PFSK-1 (cell line): Measurements from ENCODE around the gene DCUN1D1.

ENCODE experiments used
- FOXP2 ChIP-seq: optimal IDR thresholded peaks from 2 replicates; pipeline ENCODE3; 2011; ENCODE audit warnings: borderline replicate concordance, control low read depth, inconsistent platforms; ENCODE audit not compliant: insufficient read depth; ENCODE audit errors: extremely low read length, extremely low read depth
- POLR2AphosphoS5 ChIP-seq: IDR thresholded peaks from 2 replicates; pipeline ENCODE4 v1.6.1; 2012; ENCODE audit warnings: low read depth, mild to moderate bottlenecking, control low read depth, low read length, moderate library complexity
- REST ChIP-seq, 2 experiments: IDR thresholded peaks; 2 replicates each; pipeline versions ENCODE4 v1.6.1 to v1.8.0; 2011 to 2012; ENCODE audit warnings: low read depth in 2 of 2, low read length in 2 of 2, control low read depth in 1 of 2, inconsistent platforms in 1 of 2, mild to moderate bottlenecking in 1 of 2, moderate library complexity in 1 of 2; ENCODE audit not compliant: insufficient read depth in 1 of 2
- SIN3A ChIP-seq: IDR thresholded peaks from 2 replicates; pipeline ENCODE4 v1.6.1; 2012; ENCODE audit warnings: mild to moderate bottlenecking, low read length, moderate library complexity, borderline replicate concordance; ENCODE audit not compliant: insufficient read depth
- TAF1 ChIP-seq: IDR thresholded peaks from 2 replicates; pipeline ENCODE4 v1.6.1; 2012; ENCODE audit warnings: low read length, control low read depth, borderline replicate concordance; ENCODE audit not compliant: insufficient read depth

Gene DCUN1D1

DNA sequence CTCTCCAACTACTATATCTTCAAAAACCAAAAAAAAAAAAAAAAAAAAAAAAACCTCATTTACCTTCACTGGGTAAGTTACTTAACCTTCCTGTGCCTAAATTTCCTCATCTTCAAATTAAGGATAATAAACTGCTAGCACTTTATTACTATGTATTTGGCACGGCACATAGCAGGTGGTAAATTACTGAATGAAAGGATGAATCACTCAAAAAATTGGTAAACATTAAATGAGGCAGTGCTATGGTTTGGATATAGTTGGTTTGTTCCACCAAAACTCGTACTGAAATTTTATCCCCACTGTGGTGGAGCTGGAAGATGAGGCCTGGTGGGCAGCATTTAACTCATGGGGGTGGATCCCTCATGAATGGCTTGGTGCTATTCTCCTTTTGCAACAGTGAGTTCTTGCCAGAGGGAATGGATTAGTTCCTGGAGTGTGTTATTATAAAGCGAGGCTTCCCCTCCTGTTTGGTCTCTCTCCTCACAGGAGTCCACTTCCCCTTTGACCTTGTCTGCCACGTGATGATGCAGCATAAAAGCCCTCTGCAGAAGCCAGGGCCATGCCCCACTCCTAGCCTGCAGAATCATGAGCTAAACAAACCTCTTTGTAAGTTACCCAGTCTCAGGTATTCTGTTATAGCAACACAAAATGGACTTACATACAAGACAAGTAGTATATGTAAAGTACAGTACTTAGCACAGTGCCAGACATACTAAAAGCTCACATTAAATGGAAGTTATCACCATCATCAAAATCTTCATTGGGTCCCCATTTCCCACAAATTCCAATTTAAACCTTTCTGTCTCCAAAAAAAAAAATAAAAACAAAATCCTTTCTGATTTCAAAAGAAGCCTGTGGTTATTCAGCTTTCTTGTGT is 20.6 kb downstream of the DCUN1D1 start:
- TF ChIP-seq SIN3A (no peak), FOXP2 (no peak), TAF1 (no peak), POLR2AphosphoS5 (no peak), REST (IDR thresholded peaks at IDR 0.05; ENCODE audit: insufficient read depth in 1 of 2, low read depth in 2 of 2, low read length in 2 of 2) (no peak)

GRCh38 chr3:182957676-182958266 is 22.6 kb downstream of the DCUN1D1 start:
- no peak for TF ChIP-seq REST (IDR thresholded peaks at IDR 0.05; ENCODE audit: insufficient read depth in 1 of 2, low read depth in 2 of 2, low read length in 2 of 2)
- no peak for TF ChIP-seq FOXP2
- no peak for TF ChIP-seq SIN3A
- no peak for TF ChIP-seq POLR2AphosphoS5
- TF ChIP-seq TAF1 = no peak

DNA sequence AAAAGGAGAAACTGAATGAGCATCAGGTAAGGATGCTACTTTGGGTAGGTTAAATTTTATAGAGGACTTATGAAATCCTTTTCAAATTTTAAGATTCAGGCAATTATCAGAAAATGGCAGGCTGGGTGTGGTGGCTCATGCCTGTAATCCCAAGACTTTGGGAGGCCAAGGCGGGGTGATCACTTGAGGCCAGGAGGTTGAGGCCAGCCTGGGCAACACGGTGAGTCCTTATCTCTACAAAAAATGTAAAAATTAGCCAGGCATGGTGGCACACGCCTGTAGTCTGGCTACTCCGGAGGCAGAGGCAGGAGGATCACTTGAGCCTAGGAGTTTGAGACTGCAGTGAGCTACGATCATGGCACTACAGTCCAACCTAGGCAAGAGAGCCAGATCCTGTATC is 23.1 kb downstream of the DCUN1D1 start:
- no peak for TF ChIP-seq POLR2AphosphoS5
- no peak for TF ChIP-seq SIN3A
- no peak for TF ChIP-seq FOXP2
- no peak for TF ChIP-seq TAF1
- no peak for TF ChIP-seq REST (IDR thresholded peaks at IDR 0.05; ENCODE audit: insufficient read depth in 1 of 2, low read depth in 2 of 2, low read length in 2 of 2)

DNA sequence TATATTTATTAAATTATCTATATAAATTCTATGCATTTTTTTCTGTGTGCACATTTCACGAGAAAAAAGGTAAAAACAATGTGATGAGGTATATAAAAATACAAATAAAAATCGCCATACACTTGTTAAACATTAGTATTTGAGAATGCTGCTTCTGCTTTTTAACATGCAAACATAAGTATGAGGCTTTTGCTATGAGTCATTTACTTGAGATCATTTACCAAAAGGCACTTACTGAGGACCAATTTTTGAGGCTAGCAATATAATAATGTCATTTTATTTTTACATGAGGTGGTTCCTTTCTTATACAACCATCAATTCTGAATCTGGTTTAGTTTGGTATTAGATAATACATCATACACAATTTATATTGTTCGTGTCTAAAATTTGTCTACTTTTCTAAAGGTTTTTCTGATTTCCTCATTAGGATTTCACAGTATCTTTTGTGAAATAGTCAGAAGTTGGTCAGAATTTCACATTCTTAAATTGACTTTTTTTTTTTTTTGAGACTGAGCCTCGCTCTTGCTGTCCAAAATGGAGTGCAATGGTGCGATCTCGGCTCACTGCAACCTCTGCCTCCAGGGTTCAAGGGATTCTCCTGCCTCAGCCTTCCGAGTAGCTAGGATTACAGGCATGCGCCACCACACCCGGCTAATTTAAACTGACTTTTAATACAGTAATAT is 25.6 kb downstream of the DCUN1D1 start:
- TF ChIP-seq FOXP2 = no peak
- no peak for TF ChIP-seq SIN3A
- no peak for TF ChIP-seq TAF1
- no peak for TF ChIP-seq POLR2AphosphoS5
- no peak for TF ChIP-seq REST (IDR thresholded peaks at IDR 0.05; ENCODE audit: insufficient read depth in 1 of 2, low read depth in 2 of 2, low read length in 2 of 2)
